Keratinocyte (primary cell): ENCODE data around the gene DRGX.

ENCODE experiments used
- CTCF ChIP-seq, 3 experiments: IDR thresholded peaks in 1 of 3; conservative IDR thresholded peaks in 1 of 3; optimal IDR thresholded peaks in 1 of 3; 2 replicates in 2 of 3; 3 replicates in 1 of 3; pipeline versions ENCODE3 to v1.5.1; 2011; ENCODE audit warnings: low read length in 3 of 3, mild to moderate bottlenecking in 3 of 3, moderate library complexity in 2 of 3, control low read depth in 1 of 3, inconsistent platforms in 1 of 3; ENCODE audit not compliant: insufficient read depth in 2 of 3; ENCODE audit errors: extremely low read depth in 1 of 3
- EZH2 ChIP-seq: IDR thresholded peaks from one replicate; pipeline ENCODE4 v1.6.1; 2012; ENCODE audit warnings: inconsistent platforms, mild to moderate bottlenecking, low read length, moderate library complexity

- TF ChIP-seq CTCF (optimal IDR thresholded peaks at IDR 0.05 in 1 of 3, IDR thresholded peaks at IDR 0.05 in 1 of 3, conservative IDR thresholded peaks at IDR 0.05 in 1 of 3; ENCODE audit: extremely low read depth in 1 of 3, insufficient read depth in 2 of 3, low read length in 3 of 3) (no peak), EZH2 (no peak)
Observed at GRCh38 chr10:49323171-49323895, 72.6 kb downstream of the DRGX start.
